Smooth muscle cell (in vitro differentiated cells): Measurements from ENCODE around the gene DEPDC1B. TPM values are rescaled to one million over a fixed set of nuclear protein-coding genes. Genes with fewer than 3 reads are reported as not detected.

Experiments used
- DNase-seq: peaks from one replicate; lab custom pipeline; 2025; ENCODE audit not compliant: unreplicated experiment; lab: John Stamatoyannopoulos, UW
- H2AFZ ChIP-seq: fragments of 200-600 bp; sonication (generic); 2 replicates; pipeline ENCODE4 v1.6.0; 2016; ENCODE audit warnings: antibody characterized with exemption, low read depth, mild to moderate bottlenecking
- H3F3A ChIP-seq: fragments of 200-600 bp; sonication (generic); 2 replicates; pipeline ENCODE4 v1.6.0; 2017; ENCODE audit warnings: antibody characterized with exemption, low read depth
- H3K27ac ChIP-seq: fragments of 200-600 bp; sonication (generic); 2 replicates; pipeline ENCODE4 v1.5.1; 2016; ENCODE audit warnings: low read depth, mild to moderate bottlenecking
- H3K27me3 ChIP-seq: fragments of 200-600 bp; sonication (generic); 2 replicates; pipeline ENCODE4 v1.6.1; 2016; ENCODE audit warnings: low read depth, mild to moderate bottlenecking
- H3K36me3 ChIP-seq: fragments of 200-600 bp; sonication (generic); 2 replicates; pipeline ENCODE4 v1.5.1; 2016; ENCODE audit warnings: low read depth
- H3K4me1 ChIP-seq: fragments of 200-600 bp; sonication (generic); 2 replicates; pipeline ENCODE4 v1.5.1; 2016; ENCODE audit warnings: low read depth
- H3K4me2 ChIP-seq: fragments of 200-600 bp; sonication (generic); 2 replicates; pipeline ENCODE4 v1.6.0; 2016; ENCODE audit warnings: mild to moderate bottlenecking
- H3K4me3 ChIP-seq: fragments of 200-600 bp; sonication (generic); 2 replicates; pipeline ENCODE4 v1.5.1; 2016; ENCODE audit warnings: mild to moderate bottlenecking
- H3K79me2 ChIP-seq: fragments of 200-600 bp; sonication (generic); 2 replicates; pipeline ENCODE4 v1.6.0; 2016; ENCODE audit warnings: low read depth, mild to moderate bottlenecking
- H3K9ac ChIP-seq: fragments of 200-600 bp; sonication (generic); 2 replicates; pipeline ENCODE4 v1.6.0; 2016; ENCODE audit warnings: low read depth
- H3K9me3 ChIP-seq: fragments of 200-600 bp; sonication (generic); replicated peaks from 2 replicates; pipeline ENCODE4 v1.5.1; 2016; ENCODE audit warnings: low read depth
- H4K20me1 ChIP-seq: fragments of 200-600 bp; sonication (generic); 2 replicates; pipeline ENCODE4 v1.6.0; 2016; ENCODE audit warnings: low read depth
- CTCF ChIP-seq: fragments of 200-600 bp; sonication (generic); IDR thresholded peaks from 2 replicates; pipeline ENCODE4 v1.5.1; 2017; ENCODE audit warnings: borderline replicate concordance, mild to moderate bottlenecking, antibody characterized with exemption; ENCODE audit not compliant: insufficient read depth, poor library complexity, severe bottlenecking
- WGBS: methylation state at CpG from one replicate; pipeline ENCODE4 v1.1.7; 2016; ENCODE audit warnings: low lambda C conversion rate; 5-methylcytosine and 5-hydroxymethylcytosine counted together
- polyA plus RNA-seq: library from polyadenylated mRNA; unstranded; fragments of >200 nt; fragmentation: Nextera tagmentation; extraction: Ambion mirVana; gene quantifications from 2 replicates; pipeline ENCODE4 v1.2.1, GENCODE V29; 2016
- total RNA-seq: library from RNA; depleted of rRNA; stranded (reverse); fragments of >200 nt; gene quantifications from 2 replicates; pipeline ENCODE4 v1.2.3, GENCODE V29; 2014

Gene DEPDC1B
- total and polyA plus RNA-seq, 2 experiments from 2014 or later: 2.7 to 5.8 TPM

GRCh38 chr5:60550311-60550710 lies 149.7 kb downstream of the DEPDC1B start:
- WGBS: 95% methylated on average over 1 of the region's 1 CpG
- no peak overlapping the region for H3K27ac ChIP-seq
- TF ChIP-seq CTCF: no peak
- no peak overlapping the region for H2AFZ ChIP-seq
- no peak for DNase-seq
- H3K9ac ChIP-seq: no peak overlapping the region
- no peak overlapping the region for H3K4me3 ChIP-seq
- H3K4me2 ChIP-seq: no peak overlapping the region
- no peaks in the 10 kb centered on the region for H3K9me3 ChIP-seq
- H3F3A ChIP-seq: no peaks in the 10 kb centered on the region
- no peaks in the 10 kb centered on the region for H3K36me3 ChIP-seq
- H3K79me2 ChIP-seq: no peaks in the 10 kb centered on the region
- no peaks in the 10 kb centered on the region for H4K20me1 ChIP-seq
- H3K27me3 ChIP-seq: no peaks in the 10 kb centered on the region
- H3K4me1 ChIP-seq: no peaks in the 10 kb centered on the region

DNA sequence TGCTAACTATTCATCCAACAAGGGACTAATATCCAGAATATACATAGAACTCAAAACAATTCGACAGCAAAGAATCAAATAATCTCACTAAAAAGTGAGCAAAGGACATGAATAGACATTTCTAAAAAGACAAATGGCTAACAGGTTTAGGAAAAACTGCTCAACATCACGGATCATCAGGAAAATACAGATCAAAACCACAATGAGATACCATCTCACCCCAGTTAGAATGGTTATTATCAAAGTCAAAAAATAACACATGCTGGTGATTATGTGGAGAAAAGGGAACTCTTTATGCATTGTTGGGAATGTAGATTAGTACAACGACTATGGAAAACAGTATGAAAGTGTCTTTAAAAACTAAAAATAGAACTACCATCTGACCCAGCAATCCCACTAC lies 150.1 kb downstream of the DEPDC1B start:
- Histone ChIP-seq H3K9ac (no peak overlapping the region), H4K20me1 (no peaks in the 10 kb centered on the region), H3K9me3 (no peaks in the 10 kb centered on the region), H3K4me1 (no peaks in the 10 kb centered on the region), H3K27ac (no peak overlapping the region), H3K4me3 (no peak overlapping the region), H3K4me2 (no peak overlapping the region), H2AFZ (no peak overlapping the region), H3F3A (no peaks in the 10 kb centered on the region), H3K79me2 (no peaks in the 10 kb centered on the region), H3K27me3 (no peaks in the 10 kb centered on the region), H3K36me3 (no peaks in the 10 kb centered on the region)
- no peak for DNase-seq
- 73% methylated on average over 3 of the region's 3 CpGs for WGBS
- no peak for TF ChIP-seq CTCF

Other genes with a start within 250 kb of the DEPDC1B start
- gene ELOVL7, start 144.1 kb upstream of the DEPDC1B start, total RNA-seq: 3.6 and 5.0 TPM in 2 replicates
- 1.0 and 1.3 TPM in 2 replicates for gene ELOVL7, start 144.1 kb upstream of the DEPDC1B start, polyA plus RNA-seq
- 25.3 and 28.9 TPM in 2 replicates for gene ERCC8, start 244.9 kb upstream of the DEPDC1B start, total RNA-seq
- 19.5 TPM in 2 replicates for gene ERCC8, start 244.9 kb upstream of the DEPDC1B start, polyA plus RNA-seq
- gene NDUFAF2, start 245.0 kb upstream of the DEPDC1B start, total RNA-seq: 39.1 and 41.1 TPM in 2 replicates
- 55.3 and 71.2 TPM in 2 replicates for gene NDUFAF2, start 245.0 kb upstream of the DEPDC1B start, polyA plus RNA-seq